GM12875 (cell line): ENCODE results near the gene SIRT7.

Experiments
- H3K4me3 ChIP-seq: one replicate; pipeline ENCODE4 v1.5.1; 2011; ENCODE audit warnings: low read depth, low read length, control low read depth
- TF ChIP-seq, protein P1 (sequence below): IDR thresholded peaks from 2 replicates; pipeline ENCODE4 v1.5.1; 2011; ENCODE audit warnings: low read depth, mild to moderate bottlenecking, control low read depth, inconsistent platforms, low read length, moderate library complexity, borderline replicate concordance; ENCODE audit not compliant: insufficient read depth

The SIRT7 gene

DNA sequence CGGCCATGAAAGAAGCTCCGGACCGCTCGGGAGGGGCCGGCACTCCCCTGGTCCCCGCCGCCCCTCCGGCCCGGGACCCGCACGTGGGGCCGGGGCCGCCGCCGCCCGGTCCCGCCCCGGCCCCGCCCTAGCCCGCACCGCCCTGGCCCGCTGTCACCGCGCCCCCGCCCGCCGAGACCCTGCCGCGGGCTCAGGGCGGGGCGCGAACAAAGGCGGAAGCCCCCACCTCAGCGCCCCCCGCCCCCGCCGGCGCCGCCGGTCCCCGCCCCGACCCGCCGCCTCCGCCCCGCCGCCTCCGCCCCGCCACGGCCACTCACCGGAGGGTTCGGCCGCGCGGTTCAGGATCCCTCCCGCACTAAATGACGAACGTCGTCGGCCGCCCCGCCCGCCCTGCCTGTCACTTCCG lies 47.0 kb downstream of the SIRT7 start, which contains the start of gene ARHGDIA:
Gene ARHGDIA (minus strand): TSS at position 357 of the 406 bp plus-strand sequence. CDS start 1,407 bp downstream, outside the sequence.
- TF ChIP-seq, protein P1, sequence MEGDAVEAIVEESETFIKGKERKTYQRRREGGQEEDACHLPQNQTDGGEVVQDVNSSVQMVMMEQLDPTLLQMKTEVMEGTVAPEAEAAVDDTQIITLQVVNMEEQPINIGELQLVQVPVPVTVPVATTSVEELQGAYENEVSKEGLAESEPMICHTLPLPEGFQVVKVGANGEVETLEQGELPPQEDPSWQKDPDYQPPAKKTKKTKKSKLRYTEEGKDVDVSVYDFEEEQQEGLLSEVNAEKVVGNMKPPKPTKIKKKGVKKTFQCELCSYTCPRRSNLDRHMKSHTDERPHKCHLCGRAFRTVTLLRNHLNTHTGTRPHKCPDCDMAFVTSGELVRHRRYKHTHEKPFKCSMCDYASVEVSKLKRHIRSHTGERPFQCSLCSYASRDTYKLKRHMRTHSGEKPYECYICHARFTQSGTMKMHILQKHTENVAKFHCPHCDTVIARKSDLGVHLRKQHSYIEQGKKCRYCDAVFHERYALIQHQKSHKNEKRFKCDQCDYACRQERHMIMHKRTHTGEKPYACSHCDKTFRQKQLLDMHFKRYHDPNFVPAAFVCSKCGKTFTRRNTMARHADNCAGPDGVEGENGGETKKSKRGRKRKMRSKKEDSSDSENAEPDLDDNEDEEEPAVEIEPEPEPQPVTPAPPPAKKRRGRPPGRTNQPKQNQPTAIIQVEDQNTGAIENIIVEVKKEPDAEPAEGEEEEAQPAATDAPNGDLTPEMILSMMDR = no peak

DNA sequence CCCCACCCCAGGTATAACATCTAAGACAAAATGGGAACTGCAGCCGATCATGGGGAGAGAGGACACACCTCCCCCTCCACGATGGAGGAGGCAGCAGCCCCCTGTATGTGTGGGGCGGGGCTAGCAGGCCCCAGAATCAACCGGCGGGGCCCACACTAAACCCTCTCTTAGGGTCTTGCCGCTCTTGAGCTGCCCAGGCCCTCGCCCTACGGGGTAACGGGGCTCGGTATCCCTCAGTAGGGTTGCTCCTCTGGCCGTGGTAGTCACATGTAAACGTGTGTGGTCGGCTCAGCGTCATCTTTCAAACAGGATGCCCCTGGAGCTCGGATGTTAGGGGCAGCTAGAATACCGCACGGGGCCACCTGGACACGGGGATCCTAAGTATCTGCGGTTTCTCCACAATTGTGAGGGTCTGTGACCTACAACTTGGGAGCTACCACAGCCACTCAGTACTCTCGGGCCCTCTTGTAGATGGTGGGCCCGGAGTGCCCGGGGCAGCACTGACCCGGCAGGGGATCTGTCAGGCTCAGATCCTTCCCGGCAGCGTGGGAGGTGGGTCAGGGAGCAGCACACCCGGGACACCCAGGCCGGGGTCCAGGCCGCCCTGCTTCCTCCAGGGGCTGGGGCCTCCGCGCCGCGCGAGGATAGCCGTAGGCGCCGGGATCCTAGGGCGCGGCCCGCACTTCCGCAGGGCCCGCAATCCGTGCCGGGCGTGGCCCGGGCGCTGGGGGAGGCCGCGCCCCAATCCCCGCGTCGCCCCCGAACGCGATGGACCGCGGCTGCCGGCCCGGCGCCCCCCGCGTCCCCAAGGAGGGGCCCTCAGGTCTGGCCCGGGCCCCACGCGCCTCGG lies 47.6 kb downstream of the SIRT7 start:
- TF ChIP-seq, protein P1 = no peak
- peak overlapping the region; percentile 81 for H3K4me3 ChIP-seq

More for the DNA sequence above, 47.0 kb downstream of the SIRT7 start, which contains the start of gene ARHGDIA:
- peak within 1 kb of the TSS; percentile 81 for H3K4me3 ChIP-seq

DNA sequence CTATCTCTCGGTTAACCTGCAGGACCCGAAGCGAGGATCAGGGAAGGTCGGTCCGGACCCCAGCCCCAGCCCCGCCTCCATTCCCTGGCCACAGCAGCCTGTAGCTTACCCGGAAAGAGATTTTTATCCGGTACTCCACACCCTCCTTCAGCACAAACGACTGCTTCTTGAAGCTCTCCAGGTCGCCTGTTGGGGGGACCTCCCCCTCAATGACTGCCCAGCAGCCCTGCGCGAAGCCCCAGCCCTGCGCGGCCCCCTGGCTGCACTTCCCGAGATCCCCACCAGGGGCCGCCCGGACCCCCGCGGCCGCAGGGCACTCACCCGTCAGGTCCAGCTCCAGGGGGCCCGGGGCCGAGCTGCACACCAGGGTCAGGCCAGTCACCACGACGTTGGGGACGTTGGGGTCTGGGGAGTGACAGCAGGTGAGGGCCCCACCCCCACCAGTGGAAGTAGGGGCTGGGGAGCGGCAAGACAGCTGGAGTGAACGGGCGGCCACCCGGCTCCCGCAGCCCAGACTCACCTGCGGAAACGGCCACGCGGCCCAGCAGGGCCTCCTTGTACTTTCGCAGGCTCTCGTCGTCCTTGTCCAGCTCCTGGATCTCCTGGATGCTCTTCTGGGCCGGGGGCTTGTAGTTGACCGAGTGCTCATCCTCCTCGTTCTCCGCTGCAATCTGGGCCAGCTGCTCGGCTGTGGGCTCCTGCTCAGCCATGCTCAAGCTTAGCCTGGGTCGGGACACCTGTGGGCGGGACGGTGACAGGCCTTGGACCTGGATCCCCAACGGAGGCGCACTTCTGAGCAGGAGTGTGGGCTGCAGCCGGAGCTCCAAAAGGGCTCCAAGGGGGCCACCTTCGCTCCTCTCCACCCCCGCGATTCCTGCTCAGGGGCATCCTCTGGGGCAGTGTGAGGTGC lies 48.5 kb downstream of the SIRT7 start:
- peak overlapping the region; percentile 81 for H3K4me3 ChIP-seq
- TF ChIP-seq, protein P1 = peak; percentile 97

DNA sequence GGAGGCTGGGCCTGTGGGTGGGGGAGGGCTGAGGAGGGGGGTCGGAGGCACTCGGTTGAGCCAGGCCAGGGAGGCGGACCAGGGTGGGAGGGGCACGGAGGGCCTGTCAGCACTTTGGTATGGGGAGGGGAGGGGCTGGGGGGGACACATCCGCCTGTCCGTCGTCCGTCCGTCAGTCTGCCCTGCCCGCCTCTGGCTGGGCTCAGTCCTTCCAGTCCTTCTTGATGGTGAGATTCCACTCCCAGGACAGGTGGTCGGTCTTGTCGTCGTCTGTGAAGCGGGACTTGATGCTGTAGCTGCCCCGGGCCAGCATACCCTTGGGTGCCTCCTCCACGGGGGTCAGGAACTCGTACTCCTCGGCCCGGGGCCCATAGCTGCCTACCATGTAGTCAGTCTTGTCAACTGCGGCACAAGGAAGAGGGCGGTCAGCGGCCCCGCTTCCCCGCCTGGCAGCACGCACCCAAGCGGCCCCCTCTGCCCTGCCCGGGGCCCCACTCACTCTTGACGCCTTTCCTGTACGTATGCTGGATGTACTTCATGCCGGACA lies 49.2 kb downstream of the SIRT7 start:
- peak overlapping the region; percentile 81 for H3K4me3 ChIP-seq

DNA sequence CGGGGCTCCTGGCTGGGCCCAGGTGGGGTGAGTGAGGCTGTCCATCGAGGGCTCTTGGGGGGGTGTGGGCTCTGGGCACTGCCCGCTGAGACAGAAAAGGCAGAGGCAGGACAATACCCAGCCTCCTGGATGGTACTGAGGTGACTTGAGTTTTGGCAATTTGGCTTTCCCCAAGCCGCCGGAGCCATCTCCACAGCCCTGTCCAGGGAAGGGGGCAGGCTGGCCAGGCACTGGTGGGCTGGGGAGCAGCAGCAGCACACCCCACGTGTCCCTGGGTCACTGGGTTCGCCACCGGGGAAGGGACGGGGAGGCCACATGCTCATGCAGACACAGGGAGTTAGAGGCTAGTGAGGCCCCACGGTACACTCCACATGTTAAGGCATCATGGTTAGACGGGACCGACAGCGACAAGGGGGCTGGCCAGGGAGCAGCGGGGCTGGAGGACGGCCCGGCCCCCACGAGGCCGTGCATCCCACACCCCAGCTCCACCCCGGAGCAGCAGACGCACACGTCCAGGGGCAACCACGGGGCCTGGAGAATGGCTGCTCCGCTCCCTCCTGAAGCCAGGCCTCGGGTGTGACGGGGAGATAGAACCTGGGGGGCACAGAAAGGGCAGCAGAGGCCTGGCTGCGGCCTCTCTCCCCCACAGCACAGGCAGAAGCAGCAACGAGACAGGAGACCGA lies 49.8 kb downstream of the SIRT7 start:
- TF ChIP-seq, protein P1 = no peak
- no peak overlapping the region for H3K4me3 ChIP-seq

More for the DNA sequence above, 49.2 kb downstream of the SIRT7 start:
- TF ChIP-seq, protein P1 = no peak

DNA sequence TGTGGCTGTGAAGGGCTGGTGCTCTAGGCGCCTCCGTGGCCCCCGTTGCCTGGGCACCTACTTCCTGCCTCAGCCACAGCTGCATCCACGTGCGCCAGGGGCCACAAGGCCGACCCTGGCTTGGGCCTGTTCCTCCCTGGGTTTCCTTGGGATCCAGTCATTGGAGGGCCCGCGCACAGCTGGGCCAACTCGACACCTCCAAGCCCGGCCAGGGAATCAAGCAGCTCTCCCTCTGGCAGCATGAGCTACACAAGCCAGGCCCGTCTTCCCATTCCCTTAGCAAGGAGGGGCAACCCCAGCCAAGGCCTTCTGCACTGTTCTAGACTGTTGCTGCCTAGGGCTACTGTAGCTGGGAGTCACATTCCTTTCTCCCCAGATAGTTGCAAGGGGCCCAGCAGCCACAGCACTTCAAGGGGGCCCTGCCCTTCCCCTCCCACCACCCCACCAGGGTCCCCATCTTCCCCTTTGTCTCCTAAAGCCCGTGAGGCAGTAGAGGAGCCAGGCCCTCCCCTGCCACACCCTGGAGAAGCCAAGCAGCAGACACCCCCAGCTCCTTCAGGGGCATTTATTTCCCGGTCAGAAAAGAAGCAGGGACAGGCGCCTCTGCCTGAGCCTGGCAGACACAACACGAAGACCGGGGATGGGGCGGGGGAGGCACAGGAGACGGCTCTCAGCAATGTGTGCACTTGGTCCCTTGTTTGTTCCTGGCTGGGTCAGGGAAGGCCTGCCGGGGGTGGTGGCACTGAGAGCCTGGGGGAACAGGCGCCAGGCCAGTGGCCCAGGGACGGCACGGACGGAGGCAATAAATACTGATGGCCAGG lies 50.6 kb downstream of the SIRT7 start:
- TF ChIP-seq, protein P1 = no peak
- no peak overlapping the region for H3K4me3 ChIP-seq
